PC-3 (cell line): Measurements from ENCODE around the gene USP9X. TPM values are rescaled to one million over a fixed set of nuclear protein-coding genes. Genes with fewer than 3 reads are reported as not detected.
A peak's percentile ranks its signal among the peaks of the same experiment; 100 is the strongest.
"Not testable (repeated sequence)": the region's sequence is repeated elsewhere in the genome, so short reads cannot be mapped to it uniquely, and the experiment has no call there.

Source experiments
- ATAC-seq: fragments of 200-7000 bp; cut with Tn5 transposase; 2 replicates; pipeline ENCODE4 v1.9.1; 2020; ENCODE audit warnings: mild to moderate bottlenecking, moderate library complexity
- BruUV-seq: library from RNA; stranded (reverse); fragments of 400-500 nt; replicated peaks from 2 replicates; lab custom pipeline; 2021; lab: Mats Ljungman, UMichigan
- CTCF ChIA-PET: fragments of 300-600 bp; sonication (Branson Sonifier 250); formaldehyde crosslinking; loops from one replicate; lab custom pipeline; 2022; ENCODE audit warnings: antibody characterized with exemption; lab: Charles Lee
- POLR2A ChIA-PET: fragments of 300-600 bp; sonication (Branson Sonifier 250); formaldehyde crosslinking; loops from one replicate; lab custom pipeline; 2022; ENCODE audit warnings: antibody characterized with exemption; ENCODE audit not compliant: unreplicated experiment; lab: Charles Lee
- DNase-seq: peaks from one replicate; pipeline ENCODE4 v3.0.0-alpha.2; 2015
- H2AFZ ChIP-seq: fragments of 300-600 bp; sonication (generic); 2 replicates; pipeline ENCODE4 v1.6.0; 2016; ENCODE audit warnings: antibody characterized with exemption, low read length
- H3F3A ChIP-seq: fragments of 300-600 bp; sonication (generic); one replicate; pipeline ENCODE4 v1.6.0; 2017; ENCODE audit warnings: antibody characterized with exemption, low read length, control low read depth, mild to moderate bottlenecking; ENCODE audit not compliant: unreplicated experiment
- H3K27ac ChIP-seq: fragments of 300-600 bp; sonication (generic); 2 replicates; pipeline ENCODE4 v1.5.1; 2016; ENCODE audit warnings: mild to moderate bottlenecking, low read length
- H3K27me3 ChIP-seq: fragments of 300-600 bp; sonication (generic); 2 replicates; pipeline ENCODE4 v1.6.1; 2016; ENCODE audit warnings: low read length, mixed read lengths
- H3K36me3 ChIP-seq: fragments of 300-600 bp; sonication (generic); 2 replicates; pipeline ENCODE4 v1.6.1; 2016; ENCODE audit warnings: low read depth, mixed run types, low read length, mixed read lengths
- H3K4me1 ChIP-seq: fragments of 300-600 bp; sonication (generic); 2 replicates; pipeline ENCODE4 v1.5.1; 2016; ENCODE audit warnings: low read length; ENCODE audit not compliant: insufficient read depth
- H3K4me2 ChIP-seq: fragments of 300-600 bp; sonication (generic); 2 replicates; pipeline ENCODE4 v1.6.0; 2016; ENCODE audit warnings: low read length
- H3K4me3 ChIP-seq: fragments of 300-600 bp; sonication (generic); 2 replicates; pipeline ENCODE4 v1.5.1; 2016; ENCODE audit warnings: mild to moderate bottlenecking, low read length, mixed read lengths
- H3K79me2 ChIP-seq: fragments of 300-600 bp; sonication (generic); 2 replicates; pipeline ENCODE4 v1.6.1; 2017; ENCODE audit warnings: low read length, mixed read lengths
- H3K9ac ChIP-seq: fragments of 300-600 bp; sonication (generic); 2 replicates; pipeline ENCODE4 v1.6.0; 2016; ENCODE audit warnings: mild to moderate bottlenecking, low read length
- H3K9me2 ChIP-seq: fragments of 300-600 bp; sonication (generic); replicated peaks from 2 replicates; pipeline ENCODE4 v1.6.1; 2016; ENCODE audit warnings: mixed run types, low read length, mixed read lengths
- H3K9me3 ChIP-seq: fragments of 300-600 bp; sonication (generic); 2 replicates; pipeline ENCODE4 v1.6.1; 2016; ENCODE audit warnings: low read length, mixed read lengths
- H4K20me1 ChIP-seq: fragments of 300-600 bp; sonication (generic); 2 replicates; pipeline ENCODE4 v1.6.1; 2016; ENCODE audit warnings: low read length, mixed read lengths
- CTCF ChIP-seq: fragments of 300-600 bp; sonication (generic); conservative IDR thresholded peaks from 2 replicates; pipeline ENCODE4 v1.5.1; 2017; ENCODE audit warnings: antibody characterized with exemption, low read depth, mild to moderate bottlenecking, low read length
- EZH2 ChIP-seq: fragments of 300-600 bp; sonication (generic); IDR thresholded peaks from one replicate; pipeline ENCODE4 v1.6.1; 2017; ENCODE audit warnings: antibody characterized with exemption, mild to moderate bottlenecking, low read length; ENCODE audit not compliant: unreplicated experiment
- EZH2phosphoT487 ChIP-seq: fragments of 300-600 bp; sonication (generic); IDR thresholded peaks from 2 replicates; pipeline ENCODE4 v1.6.1; 2018; ENCODE audit warnings: mild to moderate bottlenecking, antibody characterized with exemption, low read length, borderline replicate concordance
- intact Hi-C: fragments of 100-400 bp; cut with micrococcal nuclease; formaldehyde crosslinking; loops from 2 replicates; pipeline ENCODE4 v1.9.0; 2023
- total RNA-seq: library from RNA; depleted of rRNA; stranded (reverse); fragments of >200 nt; gene quantifications from 2 replicates; pipeline ENCODE4 v1.2.3, GENCODE V29; 2014

The USP9X gene
- total RNA-seq, 1 experiment from 2014 or later: 63.5 TPM

- Histone ChIP-seq H2AFZ (no peak overlapping the region), H3K4me2 (peak overlapping the region; percentile 33; the same call in 1 of the 2 replicates), H3F3A (peaks cover 4% of the 10 kb centered on the region), H3K9me3 (no peaks in the 10 kb centered on the region), H3K9ac (no peak overlapping the region), H3K27ac (peak overlapping the region; percentile 8; the same call in 1 of the 2 replicates), H3K9me2 (no peaks in the 10 kb centered on the region), H4K20me1 (peaks cover 15% of the 10 kb centered on the region), H3K36me3 (peaks cover 50% of the 10 kb centered on the region; the same call in 1 of the 2 replicates), H3K79me2 (peaks cover 15% of the 10 kb centered on the region), H3K4me1 (peaks cover 37% of the 10 kb centered on the region), H3K27me3 (no peaks in the 10 kb centered on the region), H3K4me3 (no peak overlapping the region)
- intact Hi-C loops: no loop called here
- no TSS peak for BruUV-seq
- DNase-seq (peak; percentile 77), ATAC-seq (peak; percentile 68)
- TF ChIP-seq CTCF (no peak; the same call in 1 of the 2 replicates), EZH2 (no peak), EZH2phosphoT487 (no peak)
- CTCF ChIA-PET: no interaction called here
- POLR2A ChIA-PET: no interaction called here
Observed at GRCh38 chrX:41145920-41146608, 60.8 kb downstream of the USP9X start.

GRCh38 chrX:41148553-41148952, 63.3 kb downstream of the USP9X start:
- peaks cover 15% of the 10 kb centered on the region for H4K20me1 ChIP-seq
- ATAC-seq (peak; percentile 86), DNase-seq (peak; percentile 79)
- peak overlapping the region; percentile 58 for H3K27ac ChIP-seq
- H3K4me1 ChIP-seq: peaks cover 45% of the 10 kb centered on the region
- H3K4me3 ChIP-seq: peak overlapping the region; percentile 5; the same call in 1 of the 2 replicates
- H3K4me2 ChIP-seq: peak overlapping the region; percentile 61
- H3K9me3 ChIP-seq: no peaks in the 10 kb centered on the region
- no peaks in the 10 kb centered on the region for H3K27me3 ChIP-seq
- ChIA-PET POLR2A (no interaction called here), CTCF (no interaction called here)
- no peak overlapping the region for H2AFZ ChIP-seq
- H3K36me3 ChIP-seq: peaks cover 52% of the 10 kb centered on the region; the same call in 1 of the 2 replicates
- H3K9ac ChIP-seq: no peak overlapping the region
- intact Hi-C loops: no loop called here
- peaks cover 11% of the 10 kb centered on the region for H3K79me2 ChIP-seq
- BruUV-seq: no TSS peak
- no peaks in the 10 kb centered on the region for H3K9me2 ChIP-seq
- TF ChIP-seq EZH2phosphoT487: no peak
- no peak for TF ChIP-seq CTCF
- no peak for TF ChIP-seq EZH2
- peaks cover 4% of the 10 kb centered on the region for H3F3A ChIP-seq

- H3K27me3 ChIP-seq: no peaks in the 10 kb centered on the region
- no peak overlapping the region for H3K4me2 ChIP-seq
- TF ChIP-seq CTCF (no peak), EZH2phosphoT487 (no peak), EZH2 (no peak)
- DNase-seq (no peak), ATAC-seq (no peak)
- H3K9me2 ChIP-seq: no peaks in the 10 kb centered on the region
- H3K27ac ChIP-seq: no peak overlapping the region
- no peak overlapping the region for H2AFZ ChIP-seq
- intact Hi-C loops: no loop called here
- H3K9me3 ChIP-seq: no peaks in the 10 kb centered on the region
- peaks cover 4% of the 10 kb centered on the region for H3F3A ChIP-seq
- CTCF ChIA-PET: no interaction called here
- no peak overlapping the region for H3K4me3 ChIP-seq
- peaks cover 50% of the 10 kb centered on the region; the same call in 1 of the 2 replicates for H3K36me3 ChIP-seq
- no peak overlapping the region for H3K9ac ChIP-seq
- no TSS peak for BruUV-seq
- H3K4me1 ChIP-seq: peaks cover 45% of the 10 kb centered on the region
- peaks cover 15% of the 10 kb centered on the region for H4K20me1 ChIP-seq
- POLR2A ChIA-PET: no interaction called here
- peaks cover 11% of the 10 kb centered on the region for H3K79me2 ChIP-seq
Observed at GRCh38 chrX:41150043-41150442, 64.8 kb downstream of the USP9X start.

- H3F3A ChIP-seq, POLR2A ChIA-PET, intact Hi-C loops, H3K27ac ChIP-seq, H3K4me3 ChIP-seq, DNase-seq, H3K9me2 ChIP-seq, H3K27me3 ChIP-seq, H3K79me2 ChIP-seq, H3K9ac ChIP-seq, CTCF ChIA-PET, H2AFZ ChIP-seq, H4K20me1 ChIP-seq, ATAC-seq, BruUV-seq, H3K4me2 ChIP-seq, H3K9me3 ChIP-seq: not testable (repeated sequence)
- Histone ChIP-seq H3K4me1 (peaks cover 33% of the 10 kb centered on the region), H3K36me3 (peaks cover 62% of the 10 kb centered on the region)
Observed at GRCh38 chrX:41151726-41152125, 66.5 kb downstream of the USP9X start.
